NCI-H2227 (cell line): ENCODE measurements around the gene CEP131.
"Not testable (repeated sequence)": the region's sequence is repeated elsewhere in the genome, so short reads cannot be mapped to it uniquely, and the experiment has no call there.

Experiments
- DNase-seq: peaks from one replicate; lab custom pipeline; 2025; ENCODE audit not compliant: unreplicated experiment; lab: John Stamatoyannopoulos, UW

The CEP131 gene

DNA sequence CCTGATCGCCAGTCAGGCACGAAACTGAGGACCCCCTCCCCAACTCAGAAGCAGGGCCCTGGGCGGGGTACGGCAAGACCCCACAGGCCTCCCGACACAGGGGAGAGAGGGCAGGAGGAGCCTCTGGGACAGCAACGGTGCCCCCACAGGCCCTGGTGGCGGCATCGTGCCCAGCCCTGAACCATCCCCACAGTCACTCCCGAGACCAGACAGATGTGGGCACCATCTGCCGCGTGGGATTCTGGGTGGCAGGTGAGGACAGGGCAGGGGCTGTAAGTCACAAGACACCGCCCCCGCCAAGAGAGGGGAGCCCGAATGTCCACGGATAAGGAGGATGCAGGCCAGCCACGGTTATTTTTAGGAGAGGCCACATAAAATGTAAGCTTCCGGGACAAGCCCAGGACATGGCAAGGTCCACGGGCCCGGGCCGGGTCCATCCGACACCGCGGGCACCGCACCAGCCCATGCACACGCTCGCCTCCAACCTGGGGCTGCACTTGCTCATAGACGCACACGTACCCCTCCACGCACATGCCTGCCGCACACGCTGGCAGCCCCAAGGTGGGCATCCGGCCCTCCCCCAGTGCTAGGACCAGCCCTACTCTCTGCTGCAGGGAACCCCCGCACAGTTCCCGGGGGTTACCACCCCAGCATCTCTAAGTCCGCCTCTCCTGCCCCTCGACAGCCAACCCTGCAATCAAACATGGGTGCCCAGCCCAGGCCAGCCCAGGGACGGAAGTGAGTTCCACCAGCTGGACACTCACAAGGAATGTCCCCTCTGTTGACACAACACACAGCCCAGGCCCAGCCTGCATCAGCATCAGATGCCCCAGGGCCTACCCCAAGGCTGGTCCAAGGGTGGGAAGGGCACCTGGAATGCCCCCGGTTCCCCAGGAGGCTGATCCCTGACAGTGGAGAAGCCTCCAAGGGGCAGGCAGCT is 65.6 kb downstream of the CEP131 start:
- no peak for DNase-seq

DNA sequence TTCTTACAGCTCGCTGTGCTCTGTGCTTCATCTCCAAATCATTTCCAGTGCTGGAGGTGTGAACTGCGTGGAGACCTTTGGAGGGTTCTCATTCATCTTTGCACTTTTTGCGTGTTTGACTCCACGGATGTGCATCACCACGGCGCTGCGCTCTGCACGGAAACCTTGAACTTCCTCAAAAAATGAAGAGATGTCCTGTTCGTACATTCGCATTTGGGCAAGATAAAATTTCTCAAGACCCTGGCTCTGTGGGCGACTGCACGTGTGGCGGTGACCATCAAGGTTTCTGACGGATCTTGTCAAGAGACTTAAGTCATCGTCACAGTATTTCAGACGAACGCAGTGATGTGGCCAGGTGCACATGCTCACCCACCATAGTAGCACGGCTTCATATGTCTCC is 67.8 kb downstream of the CEP131 start:
- no peak for DNase-seq

DNA sequence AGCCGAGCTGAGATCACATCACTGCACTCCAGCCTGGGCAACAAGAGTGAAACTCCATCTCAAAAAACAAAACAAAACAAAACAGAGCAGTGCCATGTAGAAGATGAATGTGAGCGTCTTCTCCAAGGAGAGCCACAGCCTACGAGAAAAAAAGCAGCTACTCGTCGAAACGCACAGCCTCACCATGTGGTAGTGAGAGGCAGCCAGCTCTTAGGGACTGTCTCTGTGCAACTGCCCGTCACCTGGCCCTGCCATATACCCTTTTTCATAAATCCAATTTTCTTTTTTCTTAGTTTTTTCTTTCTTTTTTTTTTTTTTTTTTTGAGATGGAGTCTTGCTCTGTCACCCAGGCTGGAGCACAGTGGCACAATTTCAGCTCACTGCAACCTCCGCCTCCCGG is 68.7 kb downstream of the CEP131 start:
- DNase-seq = not testable (repeated sequence)

DNA sequence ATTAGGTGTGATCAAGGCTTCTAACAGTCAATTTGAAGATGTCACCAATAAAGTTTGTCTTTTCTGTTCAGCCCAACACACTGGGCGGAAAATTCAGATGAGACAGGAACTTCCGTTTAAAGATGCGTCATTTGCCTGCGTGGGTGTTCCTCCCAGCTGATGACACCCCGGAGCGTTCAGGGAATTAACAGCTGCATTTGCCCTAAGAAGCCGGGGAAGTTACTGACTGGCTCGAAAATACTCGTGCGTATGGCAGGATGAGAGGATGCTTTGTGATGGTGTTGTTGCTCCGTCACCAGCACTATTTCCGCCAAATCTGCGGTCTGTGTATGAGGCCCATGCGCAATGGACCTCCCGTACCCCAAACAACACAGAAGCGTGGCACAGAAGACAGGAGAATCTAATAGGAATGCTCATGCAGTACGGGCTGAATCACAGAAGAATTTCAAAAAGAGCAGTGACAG is 69.4 kb downstream of the CEP131 start:
- no peak for DNase-seq

DNA sequence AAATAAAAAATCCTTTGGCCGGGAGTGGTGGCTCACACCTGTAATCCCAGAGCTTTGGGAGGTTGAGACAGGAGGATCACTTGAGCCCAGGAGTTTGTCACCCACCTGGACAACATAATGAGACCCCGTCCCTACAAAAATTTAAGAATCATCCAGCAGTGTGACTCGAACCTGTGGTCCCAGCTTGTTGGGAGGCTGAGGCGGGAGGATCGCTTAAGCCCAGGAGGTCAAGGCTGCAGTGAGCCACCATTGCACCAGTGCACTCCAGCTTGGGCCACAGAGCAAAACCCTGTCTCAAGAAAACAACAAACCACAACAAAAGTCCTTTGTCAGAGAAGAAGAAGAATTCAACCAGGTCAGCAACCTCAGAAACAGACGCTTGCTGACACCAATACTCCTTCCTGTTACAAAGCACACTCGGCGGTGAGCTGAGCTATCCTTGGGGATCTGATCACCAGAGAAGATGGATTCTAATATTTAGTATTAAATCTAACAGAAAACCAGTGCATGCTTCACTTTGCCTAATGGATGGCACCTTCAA is 70.4 kb downstream of the CEP131 start:
- DNase-seq = no peak

DNA sequence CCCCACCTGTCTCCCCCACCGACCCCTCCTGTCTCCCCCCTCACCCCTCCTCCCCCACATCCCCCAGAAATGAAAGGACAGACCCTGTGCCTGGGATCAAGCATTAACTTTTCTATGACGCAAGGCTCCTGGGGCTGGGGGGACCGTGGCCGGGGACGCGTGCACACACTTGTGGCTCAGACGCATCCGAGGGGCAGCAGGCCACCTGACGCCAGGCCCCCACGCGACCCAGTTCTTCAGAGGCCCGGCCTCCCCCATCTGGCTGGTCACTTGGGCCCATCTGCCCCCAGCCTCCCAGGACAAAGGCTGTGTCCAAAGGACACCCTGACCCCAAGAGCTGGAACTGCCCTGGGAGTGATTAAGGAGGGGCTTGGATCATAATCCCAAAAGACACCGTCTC is 71.5 kb downstream of the CEP131 start:
- DNase-seq = no peak

DNA sequence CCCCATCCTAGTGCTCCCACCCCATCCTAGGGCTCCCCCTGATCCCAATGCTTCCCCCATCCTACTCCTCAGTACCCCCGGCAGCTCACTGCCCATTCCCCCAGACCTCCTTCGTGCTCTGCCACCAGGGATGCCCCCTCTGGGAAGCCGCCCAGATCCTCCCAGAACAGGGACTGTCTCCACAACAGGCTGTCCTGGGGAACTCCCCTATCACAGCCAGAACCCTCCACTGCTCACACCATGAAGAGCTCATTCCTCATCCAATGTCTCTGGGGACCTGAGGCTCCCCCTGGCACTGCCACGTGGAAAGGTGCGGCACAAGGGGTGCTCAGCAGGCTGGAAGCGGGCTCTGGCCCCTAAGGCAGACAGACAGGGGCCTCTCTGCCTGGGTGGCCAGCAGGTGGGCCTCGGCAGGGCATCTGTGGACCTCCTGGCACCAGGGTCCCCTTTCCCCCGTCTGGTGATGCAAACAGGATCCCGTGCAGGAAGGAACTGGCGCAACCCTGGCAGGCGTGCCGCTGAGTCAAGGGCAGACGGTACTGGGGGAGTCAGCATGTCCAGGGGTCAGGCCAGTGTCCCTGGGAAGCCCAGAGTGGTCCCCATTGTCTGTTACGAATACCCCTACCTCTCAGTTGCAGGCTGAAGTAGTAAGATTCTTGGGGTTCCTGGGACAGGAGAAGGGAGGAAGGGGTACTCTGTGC is 72.2 kb downstream of the CEP131 start:
- no peak for DNase-seq

DNA sequence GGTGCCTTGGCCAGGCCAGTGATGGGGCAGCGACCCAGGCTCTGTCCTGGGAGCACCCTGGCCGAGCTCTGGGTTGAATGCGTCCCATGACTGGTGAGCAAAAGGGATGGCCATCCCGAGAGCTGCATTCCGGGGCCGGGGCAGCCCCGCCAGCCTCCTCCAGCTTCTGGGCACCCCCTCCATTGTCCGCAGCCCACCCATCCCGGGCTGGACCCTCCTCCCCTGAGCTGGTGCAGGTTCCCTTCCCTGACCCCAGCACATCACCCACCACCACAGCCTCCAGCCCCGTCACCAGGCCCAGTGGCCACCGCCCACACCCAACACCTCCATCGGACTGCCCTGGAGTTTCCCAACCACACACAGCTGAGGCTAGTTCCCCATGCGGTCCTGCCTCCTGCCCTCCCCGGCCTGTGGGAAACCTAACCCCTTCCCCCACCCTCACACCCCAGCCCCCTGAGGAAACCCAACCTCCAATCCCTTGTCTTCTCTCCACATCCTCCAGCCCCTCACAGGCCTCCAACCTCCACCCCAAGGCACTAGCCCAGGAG is 73.7 kb downstream of the CEP131 start:
- DNase-seq = no peak

DNA sequence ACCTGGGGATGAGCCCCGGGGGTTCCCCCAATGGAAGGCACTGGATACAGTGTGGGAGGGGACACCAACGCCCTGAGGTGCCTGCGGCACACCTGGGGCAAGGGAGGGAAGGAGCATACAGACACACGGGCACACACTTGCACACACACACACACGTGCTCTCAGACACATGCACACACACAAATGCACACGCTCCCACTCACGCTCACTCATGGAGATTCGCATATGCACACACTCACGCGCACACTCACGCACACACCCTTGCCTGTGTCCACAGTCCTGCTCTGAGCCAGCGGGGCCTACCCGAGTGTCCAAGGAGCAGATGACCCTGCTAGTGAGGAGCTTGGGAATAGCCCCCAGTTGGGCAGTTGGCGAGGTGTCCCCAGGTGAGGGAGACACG is 74.2 kb downstream of the CEP131 start:
- no peak for DNase-seq

DNA sequence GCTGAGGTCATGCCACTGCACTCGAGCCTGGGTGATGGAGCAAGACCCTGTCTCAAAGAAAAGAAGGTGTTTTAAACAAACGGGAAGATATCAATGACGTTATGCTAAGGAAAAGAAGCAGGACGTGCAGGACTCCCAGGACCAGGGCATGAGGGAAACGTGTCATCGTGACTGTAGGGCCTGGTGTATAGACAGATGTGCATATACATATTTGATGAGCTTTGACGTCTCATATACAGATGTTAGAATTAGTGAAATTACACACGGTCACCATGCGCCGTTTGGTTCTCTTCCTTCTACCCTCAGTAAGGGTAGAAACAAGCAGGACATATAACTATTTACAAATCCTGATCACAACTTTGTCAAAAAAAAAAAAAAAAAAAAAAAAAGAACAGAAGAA is 75.1 kb downstream of the CEP131 start:
- DNase-seq = no peak

DNA sequence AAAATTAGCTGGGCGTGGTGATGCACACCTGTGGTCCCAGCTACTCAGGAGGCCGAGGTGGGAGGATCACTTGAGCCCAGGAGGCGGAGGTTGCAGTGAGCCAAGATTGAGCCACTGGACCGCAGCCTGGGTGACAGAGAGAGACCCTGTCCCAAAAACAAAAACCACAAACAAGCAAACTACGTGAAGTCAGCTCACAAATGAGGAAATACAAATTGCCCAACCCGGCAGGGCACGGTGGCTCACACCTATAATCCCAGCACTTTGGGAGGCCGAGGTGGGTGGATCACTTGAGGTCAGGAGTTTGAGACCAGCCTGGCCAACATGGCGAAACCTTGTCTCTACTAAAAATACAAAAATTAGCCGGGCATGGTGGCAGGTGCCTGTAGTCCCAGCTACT is 76.6 kb downstream of the CEP131 start:
- DNase-seq = not testable (repeated sequence)

DNA sequence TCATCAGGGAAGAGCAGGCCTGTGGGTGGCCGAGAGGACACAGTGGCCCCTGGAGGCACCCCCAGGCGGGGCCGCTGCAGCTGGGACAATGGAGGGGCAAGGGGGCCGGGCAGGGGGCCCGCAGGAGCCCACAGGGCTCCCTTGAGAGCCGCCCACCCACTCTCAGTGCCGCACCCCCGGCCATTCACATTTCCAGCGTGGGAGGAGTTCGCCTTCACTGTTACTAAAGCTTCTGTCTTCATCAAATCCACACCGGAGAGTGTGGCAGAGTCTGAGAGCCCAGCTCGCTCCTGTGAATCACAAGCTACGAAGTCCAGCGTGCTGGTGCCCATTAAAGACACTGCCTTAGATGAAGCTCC is 78.4 kb downstream of the CEP131 start:
- DNase-seq = no peak

DNA sequence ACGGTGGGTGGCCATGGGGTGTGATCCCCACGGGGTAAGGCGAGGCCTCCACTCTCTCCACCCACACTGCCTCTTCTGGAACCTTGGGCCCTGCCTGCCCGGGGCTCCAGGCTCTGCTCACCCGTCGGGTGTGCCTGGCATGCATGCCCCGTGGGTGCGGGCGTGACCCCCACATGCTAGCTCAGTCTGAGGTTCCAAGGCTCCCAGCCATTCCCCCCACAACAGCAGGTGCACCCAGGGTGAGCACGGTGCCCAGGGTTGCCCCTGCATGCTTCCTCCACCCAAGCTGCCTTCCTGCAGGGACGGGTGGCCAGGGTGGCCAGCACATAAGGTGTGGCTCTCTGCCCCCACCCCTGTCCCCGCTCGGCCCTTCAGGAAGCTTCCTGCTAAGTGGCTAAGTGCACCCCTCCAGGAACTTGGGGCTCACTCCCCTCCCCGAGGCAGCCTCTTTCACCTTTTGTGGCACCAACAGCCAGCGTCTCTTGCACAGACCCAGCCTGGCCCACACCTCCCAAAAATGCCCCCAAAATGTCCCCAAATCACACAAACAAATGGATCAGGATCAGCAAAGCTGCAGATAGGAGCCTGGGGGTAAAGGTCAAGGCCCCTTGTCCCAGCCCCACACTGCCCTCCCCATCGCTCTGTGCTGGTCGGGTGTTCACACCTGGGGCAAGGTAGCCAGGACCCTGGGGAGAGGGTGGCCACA is 78.9 kb downstream of the CEP131 start:
- no peak for DNase-seq

DNA sequence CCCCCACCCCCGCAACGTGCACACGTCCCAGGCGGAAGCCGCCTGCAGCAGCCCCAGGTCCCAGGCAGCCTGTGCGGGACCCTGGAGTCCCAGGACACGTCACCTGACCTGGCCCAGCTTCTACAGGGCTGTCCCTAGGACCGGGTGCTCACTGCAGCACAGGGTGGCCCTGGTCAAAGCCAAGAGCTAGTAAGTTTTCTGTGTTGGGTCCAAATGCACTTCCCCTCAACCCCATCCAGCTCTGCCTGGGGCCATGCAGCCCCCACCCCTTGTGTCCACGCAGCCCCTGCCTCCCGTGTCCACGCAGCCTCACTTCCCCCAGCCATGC is 79.6 kb downstream of the CEP131 start:
- DNase-seq = no peak

DNA sequence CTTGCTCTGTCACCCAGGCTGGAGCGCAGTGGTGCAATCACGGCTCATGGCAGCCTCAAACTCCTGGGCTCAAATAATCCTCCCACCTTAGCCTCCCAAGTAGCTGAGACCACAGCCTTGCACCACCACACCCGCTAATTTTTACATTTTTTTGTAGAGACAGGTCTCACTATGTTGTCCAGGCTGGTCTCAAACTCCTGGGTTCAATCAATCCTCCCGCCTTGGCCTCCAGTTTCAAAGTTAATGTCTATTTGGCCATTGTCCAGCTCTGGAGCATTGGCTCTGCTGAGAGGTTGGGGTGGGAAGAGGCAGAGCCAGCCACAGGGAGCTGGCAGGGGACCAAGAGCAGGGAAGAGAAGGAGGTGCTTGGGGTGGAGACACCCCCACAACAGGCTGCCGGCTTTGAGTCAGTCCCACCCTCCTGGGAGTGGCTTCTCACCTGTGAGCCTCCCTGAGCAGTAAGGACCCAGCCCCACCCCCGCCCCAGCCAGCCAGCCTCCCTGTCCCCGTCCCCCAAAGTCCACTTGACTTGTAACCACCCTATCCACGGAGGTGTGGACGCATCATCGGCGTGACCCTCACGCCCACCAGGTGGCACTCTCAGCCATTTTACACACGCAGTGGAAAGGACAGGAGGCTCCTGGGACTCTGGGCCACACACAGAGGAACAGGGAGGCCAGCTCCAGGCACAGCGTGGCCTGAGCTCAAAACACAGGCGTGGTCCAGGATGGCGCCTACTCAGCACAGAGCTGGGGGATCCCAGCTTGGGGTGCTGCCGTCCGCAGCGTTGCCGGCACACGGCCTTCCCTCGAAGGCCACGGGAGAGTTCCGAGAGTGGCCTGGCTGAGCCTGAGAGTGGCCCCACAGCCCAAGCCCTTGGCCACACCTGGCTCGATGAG is 80.2 kb downstream of the CEP131 start:
- DNase-seq = peak; percentile 84

DNA sequence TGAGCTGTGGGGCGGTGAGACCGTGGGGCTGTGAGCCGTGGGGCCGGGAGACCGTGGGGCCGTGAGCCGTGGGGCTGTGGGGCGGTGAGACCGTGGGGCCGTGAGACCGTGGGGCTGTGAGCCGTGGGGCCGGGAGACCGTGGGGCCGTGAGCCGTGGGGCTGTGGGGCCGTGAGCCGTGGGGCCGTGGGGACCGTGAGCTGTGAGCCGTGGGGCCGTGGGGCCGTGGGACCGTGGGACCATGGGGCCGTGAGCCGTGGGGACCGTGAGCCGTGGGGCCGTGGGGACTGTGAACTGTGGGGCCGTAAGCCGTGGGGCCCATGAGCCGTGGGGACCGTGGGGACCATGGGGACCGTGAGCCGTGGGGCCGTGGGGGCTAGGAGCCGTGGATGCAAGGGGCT is 82.1 kb downstream of the CEP131 start:
- DNase-seq = no peak

DNA sequence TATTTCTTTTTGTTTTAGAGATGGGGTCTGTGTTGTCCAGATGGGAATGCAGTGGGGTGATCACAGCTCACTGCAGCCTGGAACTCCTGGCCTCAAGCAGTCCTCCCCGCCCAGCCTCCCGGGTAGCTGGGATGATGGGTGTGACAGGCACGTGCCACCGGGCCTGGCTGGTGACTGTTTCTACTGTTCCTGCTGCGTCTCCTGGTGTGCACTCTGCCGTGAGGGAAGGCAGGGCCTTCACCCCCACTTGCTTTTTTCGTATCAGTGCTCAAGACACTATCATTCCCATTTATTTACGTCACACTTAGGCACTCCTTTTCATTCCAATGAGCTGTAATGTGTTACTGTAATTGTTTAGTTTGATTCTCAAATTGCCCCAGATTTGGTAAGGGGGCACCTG is 82.7 kb downstream of the CEP131 start:
- DNase-seq = no peak
